IPS-NIHi11 (cell line): Measurements from ENCODE around the gene FBXW8.

Experiments used
- DNase-seq: peaks from one replicate; pipeline ENCODE4 v3.0.0; 2012; ENCODE audit warnings: mixed read lengths, low spot score

The FBXW8 gene

GRCh38 chr12:117024961-117025480, 114.3 kb downstream of the FBXW8 start:
- DNase-seq, result no peak

DNA sequence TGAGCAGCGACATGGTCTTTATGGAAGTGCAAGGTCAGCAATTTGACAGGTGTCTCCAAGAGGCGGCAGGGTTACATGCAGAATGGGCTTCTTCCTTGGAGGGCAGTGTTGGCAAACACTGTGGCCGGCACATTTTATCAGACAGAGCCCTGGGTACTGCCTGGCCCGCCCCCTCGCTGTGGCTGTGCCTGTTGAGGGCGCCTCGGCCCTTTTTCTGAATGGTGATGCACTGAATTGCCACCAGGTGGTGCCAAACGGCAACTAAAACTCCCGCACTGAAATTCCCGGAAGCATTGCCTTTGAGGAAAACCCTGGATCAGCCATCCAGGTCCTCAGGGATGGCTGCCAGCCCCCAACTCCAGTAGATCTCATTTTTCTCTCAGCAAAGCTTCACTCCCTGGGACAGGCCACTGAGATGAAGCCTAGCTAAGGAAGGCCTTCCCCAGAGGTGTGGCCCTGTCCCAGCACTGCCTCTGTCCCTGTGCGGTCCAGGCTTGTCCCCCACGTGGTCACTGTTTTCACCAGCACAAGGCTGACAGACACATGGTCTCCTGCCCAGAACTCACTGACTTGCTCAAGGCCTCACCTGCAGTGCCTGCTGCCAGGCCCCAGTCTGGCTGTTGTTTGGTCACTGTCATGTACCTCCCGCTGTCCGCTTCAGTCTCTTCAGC, 114.9 kb downstream of the FBXW8 start:
- peak; percentile 90 for DNase-seq

DNA sequence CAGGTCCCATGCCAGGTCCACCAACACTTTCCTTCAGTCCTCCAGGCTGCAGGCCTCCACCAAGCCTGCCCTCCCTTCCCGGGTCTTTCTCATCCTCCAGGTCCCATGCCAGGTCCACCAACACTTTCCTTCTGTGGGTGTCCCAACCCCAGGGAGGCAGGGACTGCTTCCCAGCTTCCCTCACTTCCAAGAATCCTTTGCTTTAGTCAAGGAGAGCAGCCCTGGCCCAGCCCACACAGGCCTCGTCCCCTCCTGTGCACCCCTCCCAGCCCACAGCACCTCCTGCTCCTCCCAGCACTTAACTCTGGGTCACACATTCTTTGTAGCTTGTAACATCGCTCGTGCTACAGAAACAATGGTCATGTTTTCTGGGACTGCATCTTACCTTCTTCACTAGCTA, 115.6 kb downstream of the FBXW8 start:
- DNase-seq, result no peak

GRCh38 chr12:117026921-117027250, 116.1 kb downstream of the FBXW8 start:
- no peak for DNase-seq

DNA sequence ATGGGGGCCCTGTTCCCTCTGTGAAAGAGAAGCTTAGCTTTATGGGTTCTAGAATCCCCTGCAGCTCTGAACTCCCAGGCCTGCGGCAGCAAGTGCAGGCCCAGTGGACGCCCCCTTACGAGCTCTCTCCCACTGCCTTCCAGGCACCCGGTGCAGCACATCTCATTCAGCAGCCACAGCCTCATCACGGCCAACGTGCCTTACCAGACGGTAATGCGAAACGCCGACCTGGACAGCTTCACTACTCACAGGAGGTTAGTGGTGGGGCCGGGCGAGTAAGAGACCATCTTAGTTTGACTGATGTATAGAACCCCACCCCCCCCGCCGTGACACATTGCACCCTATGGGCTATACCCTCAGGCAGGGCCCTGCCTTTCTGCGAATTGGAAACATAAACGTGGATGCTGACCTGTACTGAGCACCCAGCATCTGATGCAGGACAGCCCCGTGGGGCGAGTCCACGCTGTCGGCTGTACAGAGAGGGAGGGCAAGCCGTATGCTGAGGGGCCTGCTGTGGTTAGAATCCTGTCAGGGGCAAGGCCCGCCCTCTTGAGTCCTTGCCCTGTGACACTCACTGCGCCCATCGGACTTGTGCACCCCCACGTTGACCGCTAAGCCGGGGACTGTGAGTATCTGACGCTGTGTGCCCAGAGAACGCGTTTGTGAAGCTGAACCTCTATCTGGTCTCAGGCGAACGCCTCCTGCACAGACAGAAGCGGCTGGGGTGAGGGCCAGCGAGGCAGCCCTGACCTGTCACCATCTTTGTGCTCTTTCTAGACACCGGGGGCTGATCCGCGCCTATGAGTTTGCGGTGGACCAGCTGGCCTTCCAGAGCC, 116.7 kb downstream of the FBXW8 start:
- DNase-seq, result no peak

- no peak for DNase-seq
These were observed 117.5 kb downstream of the FBXW8 start for GRCh38 chr12:117028254-117028653.

DNA sequence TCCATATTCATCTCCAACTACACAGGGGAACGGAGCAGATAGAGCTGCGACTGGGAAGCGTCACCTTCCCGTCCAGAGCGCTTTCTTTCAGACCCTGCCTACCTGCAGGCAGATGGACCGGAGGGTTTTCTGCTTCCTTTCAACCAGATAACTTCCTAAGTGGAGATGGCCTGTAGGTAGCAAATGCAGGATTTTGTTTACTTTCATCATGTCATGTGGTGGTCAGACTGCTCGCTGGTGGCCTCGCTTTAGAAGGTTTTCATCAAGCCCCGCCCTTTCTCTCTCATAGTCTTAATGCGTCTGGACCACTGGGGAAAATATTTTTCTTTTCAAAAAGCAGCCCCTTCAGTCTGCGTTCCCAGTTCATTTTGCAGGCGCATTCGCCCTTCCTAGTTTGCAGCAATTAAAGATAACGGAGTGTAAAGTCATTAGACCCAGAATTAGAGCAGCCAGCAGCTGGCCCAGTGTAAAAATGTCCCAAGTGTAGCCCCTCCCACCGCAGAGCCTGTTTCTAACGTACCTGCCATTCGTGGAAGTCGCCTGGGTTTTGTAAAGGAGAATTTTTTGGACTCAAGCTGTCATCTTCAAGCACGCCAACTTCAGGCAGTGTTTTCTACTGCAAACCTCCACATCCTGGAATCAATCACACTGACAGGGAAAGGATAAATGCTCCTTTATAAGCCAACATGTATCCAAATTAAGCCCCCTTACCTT, 119.6 kb downstream of the FBXW8 start:
- DNase-seq, result peak; percentile 2

DNA sequence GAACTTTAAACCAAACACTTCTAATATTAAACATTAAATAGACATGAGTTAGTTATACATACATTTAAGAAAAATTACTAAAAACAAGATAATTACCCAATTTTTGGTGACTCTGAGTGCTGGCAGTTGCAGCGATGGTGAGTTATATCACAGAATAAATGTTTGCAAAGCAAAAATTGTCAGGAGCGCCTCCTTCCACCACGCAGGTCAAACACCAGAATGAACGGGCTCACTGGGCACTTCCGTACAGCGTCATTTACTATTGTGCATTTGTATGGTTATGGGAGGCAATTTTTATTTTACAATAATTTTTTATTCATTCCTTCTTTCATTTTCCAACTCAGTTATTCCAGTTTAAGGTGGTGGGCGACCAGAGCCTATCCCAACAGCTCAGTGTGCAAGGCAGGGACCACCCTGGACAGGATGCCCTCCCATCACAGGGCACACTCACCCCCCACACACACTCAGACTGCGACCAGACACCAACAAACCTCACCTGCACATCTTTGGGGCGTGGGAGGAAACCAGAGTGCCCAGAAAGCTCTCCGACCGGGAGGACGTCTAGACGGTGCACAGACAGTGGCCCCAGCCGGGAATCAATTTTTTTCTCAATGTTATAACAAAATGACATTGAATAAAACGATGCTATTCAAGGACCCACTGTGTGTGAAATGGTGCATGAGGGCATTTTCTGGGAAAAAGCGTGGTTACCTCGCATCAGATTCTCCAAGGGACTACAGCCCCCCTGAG, 121.3 kb downstream of the FBXW8 start:
- no peak for DNase-seq

DNA sequence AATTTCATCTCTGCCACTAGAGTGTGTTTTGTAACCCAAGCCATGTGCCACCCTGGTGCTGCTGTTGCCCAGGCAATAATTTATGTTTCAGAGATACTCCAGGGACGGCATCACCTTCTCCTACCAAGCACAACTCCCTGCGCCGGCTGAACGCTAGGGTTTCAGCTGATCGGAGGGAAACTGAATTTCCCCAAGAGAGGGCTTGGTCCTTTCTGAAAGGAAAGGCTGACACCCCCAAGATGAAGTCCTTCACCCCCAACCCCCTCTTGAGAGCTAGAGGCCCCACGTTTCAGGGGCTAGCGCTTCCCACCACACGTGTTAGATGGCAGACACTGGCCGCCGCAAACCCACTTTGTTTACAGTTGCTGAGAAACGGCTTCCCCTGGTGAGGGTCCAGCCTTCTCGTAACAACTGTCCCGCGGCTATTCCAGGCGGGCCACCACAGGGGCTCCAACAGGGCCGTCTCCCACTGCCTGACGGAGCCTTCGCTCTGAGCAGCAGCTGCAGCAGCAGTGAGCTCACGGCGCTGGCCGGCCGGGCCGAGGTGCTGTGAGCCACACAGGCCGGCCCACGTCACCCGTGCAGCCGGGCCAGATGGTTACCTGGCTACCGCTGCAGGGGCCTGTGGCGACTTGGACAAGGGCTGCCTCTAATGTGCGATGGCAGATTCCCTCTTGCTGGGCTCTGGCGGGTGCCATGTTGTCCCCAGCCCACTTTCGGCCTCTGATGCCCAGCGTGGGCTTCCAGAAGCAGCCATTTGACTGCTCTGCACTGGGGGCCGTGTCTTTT, 122.0 kb downstream of the FBXW8 start:
- DNase-seq, result peak; percentile 43

- no peak for DNase-seq
These were observed 122.9 kb downstream of the FBXW8 start for GRCh38 chr12:117033382-117034221.

GRCh38 chr12:117034249-117034648, 123.5 kb downstream of the FBXW8 start:
- DNase-seq, result no peak

DNA sequence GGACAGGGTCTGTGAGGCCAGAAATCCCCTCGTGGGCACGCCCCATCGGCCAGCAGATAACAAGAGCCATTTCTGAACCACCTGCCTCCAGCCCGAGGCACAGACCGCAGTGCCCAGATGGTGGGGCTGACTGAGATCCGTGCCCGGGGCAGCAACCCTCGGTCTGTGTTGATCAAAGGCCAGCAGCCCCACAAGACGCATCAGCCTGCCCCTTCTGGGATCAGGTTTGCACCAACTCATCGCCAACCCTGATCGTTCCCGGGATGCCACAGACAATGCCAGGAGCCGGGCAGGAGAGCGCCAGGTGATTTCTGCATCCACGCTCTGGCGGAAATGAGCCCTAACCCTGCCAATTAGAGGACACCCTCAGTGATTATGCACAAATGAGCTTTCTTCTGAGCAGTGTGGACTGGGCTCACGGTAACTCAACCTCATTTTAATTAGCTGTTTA, 124.0 kb downstream of the FBXW8 start:
- no peak for DNase-seq

DNA sequence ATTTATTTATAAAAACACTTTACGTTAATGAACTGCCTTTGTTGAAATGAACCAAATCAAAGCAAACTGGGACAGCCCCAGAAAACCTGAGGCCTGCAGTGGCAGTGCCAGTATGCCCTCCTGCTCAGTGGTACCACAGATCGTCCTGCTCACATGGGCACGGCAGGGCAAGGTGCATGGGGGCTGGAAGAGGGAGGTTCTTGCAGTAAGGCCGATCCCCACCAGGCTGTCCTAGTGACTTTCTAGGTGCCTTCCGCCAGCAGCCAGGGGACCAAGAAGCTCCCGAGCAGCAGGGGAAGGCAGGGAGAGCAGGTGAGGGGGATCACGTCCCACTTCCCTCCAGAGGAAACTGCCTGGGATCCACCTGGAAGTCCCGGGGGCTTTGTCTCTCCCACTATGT, 124.5 kb downstream of the FBXW8 start:
- DNase-seq, result peak; percentile 37

- DNase-seq, result no peak
These were observed 125.3 kb downstream of the FBXW8 start for GRCh38 chr12:117036046-117036445.

DNA sequence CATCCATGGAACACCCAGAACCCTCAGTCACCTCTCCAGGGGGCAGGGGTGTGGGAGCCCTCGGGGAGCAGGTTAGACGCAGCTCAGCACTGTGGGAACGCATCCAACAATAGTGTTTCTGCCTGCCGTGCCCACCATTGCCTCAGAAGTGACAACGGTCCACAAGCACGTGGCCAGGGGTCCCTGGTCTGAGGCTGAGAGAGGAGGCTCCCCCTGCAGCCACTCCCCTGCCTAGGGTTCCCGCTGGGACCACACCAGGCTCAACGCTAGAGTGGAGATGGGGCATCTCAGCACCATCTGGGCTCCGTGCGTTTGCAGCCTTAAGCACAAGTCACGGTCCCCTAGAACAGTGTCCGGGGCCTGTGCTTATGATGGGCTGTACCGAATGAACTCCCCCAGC, 125.8 kb downstream of the FBXW8 start:
- DNase-seq, result no peak

DNA sequence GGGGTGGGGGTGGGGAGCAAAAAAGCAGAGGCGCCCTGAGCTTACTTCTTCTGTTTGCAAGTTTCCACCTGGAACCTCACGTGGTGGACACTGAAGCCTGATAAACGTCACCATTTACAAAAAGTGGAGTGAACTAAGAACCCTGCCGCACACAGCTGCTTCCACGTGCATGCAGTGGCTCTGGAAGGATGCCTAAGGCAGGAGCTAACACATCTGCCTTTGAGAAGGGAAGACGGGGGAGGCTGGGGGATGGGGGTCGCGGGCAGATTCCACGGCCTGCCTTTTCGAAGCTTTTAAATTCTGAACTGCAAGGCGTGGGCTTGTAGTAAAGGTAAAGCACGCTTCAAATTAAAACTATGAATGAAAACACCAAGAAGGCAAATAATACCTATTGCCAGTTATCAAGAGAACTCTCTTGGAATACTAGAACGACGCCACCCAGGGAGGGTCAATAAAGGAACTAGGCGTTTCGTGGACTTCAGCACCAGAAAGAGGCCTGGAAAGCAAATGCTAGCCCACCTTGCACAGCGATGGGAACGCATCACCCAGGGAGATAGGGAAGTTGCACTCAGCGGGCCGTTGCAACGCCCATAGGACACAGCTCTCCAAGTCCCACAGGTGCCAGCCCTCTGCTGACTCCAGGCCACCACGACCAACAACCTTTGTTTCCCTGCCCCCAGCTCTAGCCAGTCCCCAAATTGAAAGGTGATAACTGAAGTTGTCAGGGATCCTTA, 126.7 kb downstream of the FBXW8 start:
- no peak for DNase-seq

- DNase-seq, result no peak
These were observed 127.4 kb downstream of the FBXW8 start for GRCh38 chr12:117038023-117038680.

- no peak for DNase-seq
These were observed 128.2 kb downstream of the FBXW8 start for GRCh38 chr12:117038919-117039318.

- DNase-seq, result no peak
These were observed 129.2 kb downstream of the FBXW8 start for GRCh38 chr12:117039891-117040309.
